Caco-2 (cell line): ENCODE measurements around the gene ZNF80. TPM values are rescaled to one million over a fixed set of nuclear protein-coding genes. Genes with fewer than 3 reads are reported as not detected.
"Not testable (repeated sequence)": the region's sequence is repeated elsewhere in the genome, so short reads cannot be mapped to it uniquely, and the experiment has no call there.

Experiments used
- BruUV-seq: library from RNA; stranded (reverse); fragments of 400-500 nt; replicated peaks from 2 replicates; lab custom pipeline; 2021; lab: Mats Ljungman, UMichigan
- CTCF ChIA-PET: fragments of 300-600 bp; sonication (Branson Sonifier 250); formaldehyde crosslinking; loops from one replicate; lab custom pipeline; 2022; ENCODE audit warnings: antibody characterized with exemption; lab: Charles Lee
- POLR2A ChIA-PET: fragments of 300-600 bp; sonication (Branson Sonifier 250); formaldehyde crosslinking; loops from one replicate; lab custom pipeline; 2022; ENCODE audit warnings: antibody characterized with exemption; lab: Charles Lee
- DNase-seq, 2 experiments: peaks; one replicate each; pipeline versions ENCODE4 v3.0.0 to v3.0.0-alpha.2; 2020 to 2022
- H3K27me3 ChIP-seq: replicated peaks from 2 replicates; pipeline ENCODE4 v1.6.0; 2011; ENCODE audit warnings: low read length; ENCODE audit not compliant: control insufficient read depth, insufficient read depth
- H3K36me3 ChIP-seq: 2 replicates; pipeline ENCODE4 v1.5.1; 2011; ENCODE audit warnings: low read length; ENCODE audit not compliant: control insufficient read depth, insufficient read depth
- H3K4me1 ChIP-seq: fragments of 250-450 bp; sonication (Bioruptor Pico); 2 replicates; pipeline ENCODE4 v1.5.1; 2020; ENCODE audit warnings: mild to moderate bottlenecking
- H3K4me3 ChIP-seq: 2 replicates; pipeline ENCODE4 v1.5.1; 2011; ENCODE audit warnings: low read depth, mild to moderate bottlenecking, control low read depth, low read length
- H3K9me3 ChIP-seq: fragments of 250-450 bp; sonication (Bioruptor Pico); 2 replicates; pipeline ENCODE4 v1.5.1; 2020; ENCODE audit warnings: mild to moderate bottlenecking, moderate library complexity
- H3K27ac Mint-ChIP-seq: one replicate; pipeline ENCODE4 v1.8.0; 2022; ENCODE audit warnings: mixed read lengths; ENCODE audit not compliant: unreplicated experiment
- H3K27me3 Mint-ChIP-seq: one replicate; pipeline ENCODE4 v1.8.0; 2022; ENCODE audit warnings: mixed read lengths; ENCODE audit not compliant: insufficient read depth, unreplicated experiment
- H3K36me3 Mint-ChIP-seq: one replicate; pipeline ENCODE4 v1.8.0; 2022; ENCODE audit warnings: mild to moderate bottlenecking, mixed read lengths; ENCODE audit not compliant: insufficient read depth, unreplicated experiment
- H3K4me1 Mint-ChIP-seq: one replicate; pipeline ENCODE4 v1.8.0; 2022; ENCODE audit warnings: low read depth, mixed read lengths; ENCODE audit not compliant: unreplicated experiment
- H3K4me3 Mint-ChIP-seq: one replicate; pipeline ENCODE4 v1.8.0; 2022; ENCODE audit warnings: mild to moderate bottlenecking, moderate library complexity, mixed read lengths; ENCODE audit not compliant: unreplicated experiment
- H3K9me3 Mint-ChIP-seq: one replicate; pipeline ENCODE4 v1.8.0; 2022; ENCODE audit warnings: mixed read lengths; ENCODE audit not compliant: unreplicated experiment
- intact Hi-C: fragments of 100-400 bp; cut with micrococcal nuclease; formaldehyde crosslinking; loops from one replicate; pipeline ENCODE4 v1.10.0; 2022; ENCODE audit not compliant: unreplicated experiment
- total RNA-seq: library from RNA; stranded (reverse); gene quantifications from 2 replicates; pipeline ENCODE4 v1.2.3, GENCODE V29; 2022
- TF ChIP-seq, protein P1 (sequence below), 2 experiments: fragments of 200-600 bp in 1 of 2; IDR thresholded peaks; 1 replicate in 1 of 2; 2 replicates in 1 of 2; pipeline versions ENCODE4 v1.5.1 to v1.8.0; 2011 to 2022; ENCODE audit warnings: antibody characterized with exemption in 1 of 2, control low read depth in 1 of 2, inconsistent platforms in 1 of 2, low read depth in 1 of 2, low read length in 1 of 2, mild to moderate bottlenecking in 1 of 2, moderate library complexity in 1 of 2; ENCODE audit not compliant: insufficient read depth in 1 of 2, severe bottlenecking in 1 of 2, unreplicated experiment in 1 of 2

The ZNF80 gene
- total RNA-seq, 1 experiment from 2014 or later, result not detected

GRCh38 chr3:114242947-114243346, 5.6 kb upstream of the ZNF80 start:
- H3K36me3 Mint-ChIP-seq, result no peaks in the 10 kb centered on the region
- no peaks in the 10 kb centered on the region for H3K4me1 ChIP-seq
- no peak overlapping the region for H3K27ac Mint-ChIP-seq
- ChIA-PET POLR2A (no interaction called here), CTCF (no interaction called here)
- intact Hi-C loops, result no loop called here
- no peak overlapping the region for H3K4me3 ChIP-seq
- no peaks in the 10 kb centered on the region for H3K4me1 Mint-ChIP-seq
- no peak overlapping the region for H3K4me3 Mint-ChIP-seq
- H3K27me3 Mint-ChIP-seq, result peaks cover 7% of the 10 kb centered on the region
- H3K27me3 ChIP-seq, result no peaks in the 10 kb centered on the region
- no peaks in the 10 kb centered on the region for H3K9me3 Mint-ChIP-seq
- no peak for DNase-seq
- H3K9me3 ChIP-seq, result no peaks in the 10 kb centered on the region
- TF ChIP-seq, protein P1, sequence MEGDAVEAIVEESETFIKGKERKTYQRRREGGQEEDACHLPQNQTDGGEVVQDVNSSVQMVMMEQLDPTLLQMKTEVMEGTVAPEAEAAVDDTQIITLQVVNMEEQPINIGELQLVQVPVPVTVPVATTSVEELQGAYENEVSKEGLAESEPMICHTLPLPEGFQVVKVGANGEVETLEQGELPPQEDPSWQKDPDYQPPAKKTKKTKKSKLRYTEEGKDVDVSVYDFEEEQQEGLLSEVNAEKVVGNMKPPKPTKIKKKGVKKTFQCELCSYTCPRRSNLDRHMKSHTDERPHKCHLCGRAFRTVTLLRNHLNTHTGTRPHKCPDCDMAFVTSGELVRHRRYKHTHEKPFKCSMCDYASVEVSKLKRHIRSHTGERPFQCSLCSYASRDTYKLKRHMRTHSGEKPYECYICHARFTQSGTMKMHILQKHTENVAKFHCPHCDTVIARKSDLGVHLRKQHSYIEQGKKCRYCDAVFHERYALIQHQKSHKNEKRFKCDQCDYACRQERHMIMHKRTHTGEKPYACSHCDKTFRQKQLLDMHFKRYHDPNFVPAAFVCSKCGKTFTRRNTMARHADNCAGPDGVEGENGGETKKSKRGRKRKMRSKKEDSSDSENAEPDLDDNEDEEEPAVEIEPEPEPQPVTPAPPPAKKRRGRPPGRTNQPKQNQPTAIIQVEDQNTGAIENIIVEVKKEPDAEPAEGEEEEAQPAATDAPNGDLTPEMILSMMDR (IDR thresholded peaks at IDR 0.05; ENCODE audit: insufficient read depth in 1 of 2, low read depth in 1 of 2, low read length in 1 of 2, severe bottlenecking in 1 of 2, unreplicated experiment in 1 of 2), result no peak
- no TSS peak for BruUV-seq
- H3K36me3 ChIP-seq, result no peaks in the 10 kb centered on the region

GRCh38 chr3:114241262-114241661, 3.9 kb upstream of the ZNF80 start:
- ChIA-PET CTCF (no interaction called here), POLR2A (no interaction called here)
- peaks cover 7% of the 10 kb centered on the region for H3K27me3 Mint-ChIP-seq
- intact Hi-C loops, result no loop called here
- Histone ChIP-seq H3K4me1 (no peaks in the 10 kb centered on the region), H3K27me3 (no peaks in the 10 kb centered on the region), H3K9me3 (no peaks in the 10 kb centered on the region), H3K36me3 (no peaks in the 10 kb centered on the region), H3K4me3 (no peak overlapping the region)
- no peak overlapping the region for H3K4me3 Mint-ChIP-seq
- TF ChIP-seq, protein P1 (IDR thresholded peaks at IDR 0.05; ENCODE audit: insufficient read depth in 1 of 2, low read depth in 1 of 2, low read length in 1 of 2, severe bottlenecking in 1 of 2, unreplicated experiment in 1 of 2), result no peak
- H3K36me3 Mint-ChIP-seq, result no peaks in the 10 kb centered on the region
- no peak for DNase-seq
- no peaks in the 10 kb centered on the region for H3K9me3 Mint-ChIP-seq
- BruUV-seq, result no TSS peak
- no peak overlapping the region for H3K27ac Mint-ChIP-seq
- H3K4me1 Mint-ChIP-seq, result no peaks in the 10 kb centered on the region

- H3K4me1 Mint-ChIP-seq, H3K27ac Mint-ChIP-seq, H3K4me3 Mint-ChIP-seq, H3K36me3 Mint-ChIP-seq, intact Hi-C loops, CTCF ChIA-PET, H3K4me1 ChIP-seq, BruUV-seq, H3K27me3 ChIP-seq, H3K36me3 ChIP-seq, H3K4me3 ChIP-seq, POLR2A ChIA-PET, H3K27me3 Mint-ChIP-seq, H3K9me3 Mint-ChIP-seq, DNase-seq, H3K9me3 ChIP-seq: not testable (repeated sequence)
These were observed 888 bp upstream of the ZNF80 start for GRCh38 chr3:114238146-114238785.
